Urothelium cell line (cell line): ENCODE data around the gene PTGIR.

ENCODE experiments used
- DNase-seq: peaks from one replicate; pipeline ENCODE4 v3.0.0; 2011; ENCODE audit warnings: low spot score, mixed read lengths
- FAIRE-seq: peaks from 2 replicates; lab custom pipeline; 2011; peaks lifted over from hg19 to GRCh38; lab: Jason Lieb, UNC

Gene PTGIR

GRCh38 chr19:46624958-46625661, at the start of gene PTGIR:
Gene PTGIR, minus strand, starts transcription at chr19:46625089. Its CDS starts 864 bp downstream, at chr19:46624225.
- DNase-seq (peak; percentile 63), FAIRE-seq (no peak)

GRCh38 chr19:46670813-46671212, 45.9 kb upstream of the PTGIR start:
- no peak for FAIRE-seq
- no peak for DNase-seq

GRCh38 chr19:46668662-46669061, 43.8 kb upstream of the PTGIR start:
- DNase-seq (no peak), FAIRE-seq (no peak)

- no peak for FAIRE-seq
- no peak for DNase-seq
Measured at GRCh38 chr19:46665072-46665471, 40.2 kb upstream of the PTGIR start.

- DNase-seq (peak; percentile 83), FAIRE-seq (no peak)
Measured at GRCh38 chr19:46661735-46662592, 37.1 kb upstream of the PTGIR start.

GRCh38 chr19:46661020-46661731, 36.3 kb upstream of the PTGIR start, which contains the start of gene DACT3:
Gene DACT3, minus strand, starts transcription at chr19:46661182. Its CDS starts 118 bp downstream, at chr19:46661064.
- FAIRE-seq = peak; percentile 89
- DNase-seq = peak; percentile 99

GRCh38 chr19:46660551-46661019, 35.7 kb upstream of the PTGIR start:
- FAIRE-seq = peak; percentile 5
- DNase-seq = no peak

GRCh38 chr19:46660008-46660517, 35.2 kb upstream of the PTGIR start:
- FAIRE-seq (no peak), DNase-seq (peak; percentile 40)

- FAIRE-seq (no peak), DNase-seq (peak; percentile 48)
Measured at GRCh38 chr19:46659151-46660007, 34.5 kb upstream of the PTGIR start.

GRCh38 chr19:46656541-46656940, 31.7 kb upstream of the PTGIR start:
- FAIRE-seq = no peak
- no peak for DNase-seq

GRCh38 chr19:46654621-46655152, 29.8 kb upstream of the PTGIR start:
- no peak for FAIRE-seq
- DNase-seq = no peak

- DNase-seq (no peak), FAIRE-seq (no peak)
Measured at GRCh38 chr19:46650445-46650844, 25.6 kb upstream of the PTGIR start.

GRCh38 chr19:46648961-46649960, 24.4 kb upstream of the PTGIR start:
- DNase-seq = no peak
- no peak for FAIRE-seq

- DNase-seq (no peak), FAIRE-seq (no peak)
Measured at GRCh38 chr19:46648060-46648960, 23.4 kb upstream of the PTGIR start.

- no peak for DNase-seq
- FAIRE-seq = no peak
Measured at GRCh38 chr19:46646402-46646801, 21.5 kb upstream of the PTGIR start.

- DNase-seq = no peak
- no peak for FAIRE-seq
Measured at GRCh38 chr19:46644720-46645119, 19.8 kb upstream of the PTGIR start.

- DNase-seq (no peak), FAIRE-seq (no peak)
Measured at GRCh38 chr19:46640656-46641055, 15.8 kb upstream of the PTGIR start.
